ENCODE results near the gene SNX6.

Gene SNX6

GRCh38 chr14:34633742-34634141, 3.8 kb upstream of the SNX6 start:
- no peak for DNase-seq

GRCh38 chr14:34632411-34632978, 2.5 kb upstream of the SNX6 start:
- DNase-seq, result no peak

- no peak for DNase-seq
Measured at GRCh38 chr14:34629344-34629656, 648 bp downstream of the SNX6 start.

- peak; percentile 21 for DNase-seq
Measured at GRCh38 chr14:34628681-34629135, 1.2 kb downstream of the SNX6 start.

- DNase-seq, result no peak
Measured at GRCh38 chr14:34623506-34623905, 6.4 kb downstream of the SNX6 start.

- DNase-seq, result no peak
Measured at GRCh38 chr14:34620839-34621238, 9.1 kb downstream of the SNX6 start.

GRCh38 chr14:34620115-34620514, 9.8 kb downstream of the SNX6 start:
- no peak for DNase-seq

GRCh38 chr14:34619471-34619870, 10.5 kb downstream of the SNX6 start:
- DNase-seq, result no peak

GRCh38 chr14:34616360-34616759, 13.6 kb downstream of the SNX6 start:
- no peak for DNase-seq

- DNase-seq, result no peak
Measured at GRCh38 chr14:34615507-34615906, 14.4 kb downstream of the SNX6 start.

- DNase-seq, result peak; percentile 7
Measured at GRCh38 chr14:34614638-34615037, 15.3 kb downstream of the SNX6 start.

GRCh38 chr14:34610101-34610500, 19.8 kb downstream of the SNX6 start:
- DNase-seq, result no peak

GRCh38 chr14:34605461-34605860, 24.5 kb downstream of the SNX6 start:
- no peak for DNase-seq

- DNase-seq, result no peak
Measured at GRCh38 chr14:34604995-34605394, 25.0 kb downstream of the SNX6 start.

GRCh38 chr14:34596891-34597290, 33.1 kb downstream of the SNX6 start:
- DNase-seq, result no peak

GRCh38 chr14:34593740-34594375, 36.1 kb downstream of the SNX6 start:
- no peak for DNase-seq

GRCh38 chr14:34592623-34593022, 37.3 kb downstream of the SNX6 start:
- DNase-seq, result no peak

- DNase-seq, result no peak
Measured at GRCh38 chr14:34583525-34583924, 46.4 kb downstream of the SNX6 start.

- no peak for DNase-seq
Measured at GRCh38 chr14:34582117-34582680, 47.7 kb downstream of the SNX6 start.

GRCh38 chr14:34580381-34580780, 49.6 kb downstream of the SNX6 start:
- no peak for DNase-seq

GRCh38 chr14:34571771-34572170, 58.2 kb downstream of the SNX6 start:
- no peak for DNase-seq

- no peak for DNase-seq
Measured at GRCh38 chr14:34569750-34570149, 60.2 kb downstream of the SNX6 start.

GRCh38 chr14:34568803-34569202, 61.1 kb downstream of the SNX6 start:
- no peak for DNase-seq

GRCh38 chr14:34562776-34563150, 67.2 kb downstream of the SNX6 start:
- no peak for DNase-seq

Measured in central memory CD4-positive, alpha-beta T cell (primary cell).